Transverse colon (tissue), 4 donors: Measurements from ENCODE around the gene CNOT6L. TPM values are rescaled to one million over a fixed set of nuclear protein-coding genes. Genes with fewer than 3 reads are reported as not detected.

ENCODE experiments used
- DNase-seq: peaks from one replicate; pipeline ENCODE4 v3.0.0-alpha.2; 2019
- H3K27ac ChIP-seq, 4 donors: fragments of 200-600 bp; sonication (generic); 2 replicates each; pipeline ENCODE4 v1.5.1; 2016 to 2018; ENCODE audit warnings: inconsistent platforms in 4 of 4
- H3K27me3 ChIP-seq: fragments of 200-600 bp; sonication (generic); 2 replicates; pipeline ENCODE4 v1.5.1; 2017; ENCODE audit warnings: inconsistent platforms
- H3K36me3 ChIP-seq, 4 donors: fragments of 200-600 bp; sonication (generic); 2 replicates each; pipeline ENCODE4 v1.5.1; 2017 to 2019; ENCODE audit warnings: inconsistent platforms in 4 of 4
- H3K4me1 ChIP-seq, 4 donors: fragments of 200-600 bp; sonication (generic); 2 replicates each; pipeline ENCODE4 v1.5.1; 2017 to 2020; ENCODE audit warnings: inconsistent platforms in 4 of 4
- H3K4me3 ChIP-seq, 4 donors: fragments of 200-600 bp; sonication (generic); 1 replicate in 1 of 4; 2 replicates in 3 of 4; pipeline versions ENCODE4 v1.5.1 to v1.6.1; 2017 to 2019; ENCODE audit warnings: inconsistent platforms in 4 of 4
- H3K9me3 ChIP-seq, 2 donors: fragments of 200-600 bp; sonication (generic); 2 replicates each; pipeline ENCODE4 v1.5.1; 2017 to 2019; ENCODE audit warnings: inconsistent platforms in 2 of 2
- EP300 ChIP-seq: sonication (generic); formaldehyde crosslinking; IDR thresholded peaks from one replicate; pipeline ENCODE4 v1.6.1; 2017; ENCODE audit warnings: antibody characterized with exemption, low read depth
- POLR2A ChIP-seq: fragments of 450-650 bp; IDR thresholded peaks from one replicate; pipeline ENCODE4 v1.6.1; 2016; ENCODE audit warnings: antibody characterized with exemption, mild to moderate bottlenecking, moderate library complexity
- POLR2AphosphoS5 ChIP-seq, 3 donors: sonication (generic); formaldehyde crosslinking; IDR thresholded peaks; one replicate each; pipeline ENCODE4 v1.6.1; 2016; ENCODE audit warnings: antibody characterized with exemption in 3 of 3
- WGBS, 2 donors: methylation state at CpG; one replicate each; pipeline ENCODE4 v1.1.5; 2018; ENCODE audit warnings: low coverage in 1 of 2; 5-methylcytosine and 5-hydroxymethylcytosine counted together
- in situ Hi-C, 4 donors: fragments of 200-750 bp; cut with MboI; loops; one replicate each; pipeline versions ENCODE4 v1.15.0 to v1.15.1; 2017; ENCODE audit warnings: low sequenced_read_pairs in 3 of 4, low pct_ligation_motif_present in 1 of 4, low pct_unique_long_range_greater_than_20kb in 1 of 4
- intact Hi-C: fragments of 100-400 bp; cut with DNase I; formaldehyde crosslinking; loops from one replicate; pipeline ENCODE4 v1.15.1; 2023; ENCODE audit warnings: low total_unique reads
- total RNA-seq, 4 donors: library from RNA; depleted of rRNA; stranded (reverse); fragments of >200 nt; gene quantifications; one replicate each; pipeline ENCODE4 v1.1.0, GENCODE V29; 2016
- TF ChIP-seq, protein P1 (sequence below), 5 experiments: fragments of 200-600 bp in 3 of 5; fragments of 450-650 bp in 2 of 5; sonication (generic) in 3 of 5; IDR thresholded peaks; 1 replicate in 2 of 5; 2 replicates in 3 of 5; pipeline ENCODE4 v1.5.1; 2016 to 2017; ENCODE audit warnings: antibody characterized with exemption in 5 of 5, inconsistent platforms in 3 of 5, mild to moderate bottlenecking in 2 of 5, moderate library complexity in 1 of 5

CNOT6L gene
- total RNA-seq, 4 donors from 2014 or later, result 2.2 to 30.5 (median 14.9) TPM

DNA sequence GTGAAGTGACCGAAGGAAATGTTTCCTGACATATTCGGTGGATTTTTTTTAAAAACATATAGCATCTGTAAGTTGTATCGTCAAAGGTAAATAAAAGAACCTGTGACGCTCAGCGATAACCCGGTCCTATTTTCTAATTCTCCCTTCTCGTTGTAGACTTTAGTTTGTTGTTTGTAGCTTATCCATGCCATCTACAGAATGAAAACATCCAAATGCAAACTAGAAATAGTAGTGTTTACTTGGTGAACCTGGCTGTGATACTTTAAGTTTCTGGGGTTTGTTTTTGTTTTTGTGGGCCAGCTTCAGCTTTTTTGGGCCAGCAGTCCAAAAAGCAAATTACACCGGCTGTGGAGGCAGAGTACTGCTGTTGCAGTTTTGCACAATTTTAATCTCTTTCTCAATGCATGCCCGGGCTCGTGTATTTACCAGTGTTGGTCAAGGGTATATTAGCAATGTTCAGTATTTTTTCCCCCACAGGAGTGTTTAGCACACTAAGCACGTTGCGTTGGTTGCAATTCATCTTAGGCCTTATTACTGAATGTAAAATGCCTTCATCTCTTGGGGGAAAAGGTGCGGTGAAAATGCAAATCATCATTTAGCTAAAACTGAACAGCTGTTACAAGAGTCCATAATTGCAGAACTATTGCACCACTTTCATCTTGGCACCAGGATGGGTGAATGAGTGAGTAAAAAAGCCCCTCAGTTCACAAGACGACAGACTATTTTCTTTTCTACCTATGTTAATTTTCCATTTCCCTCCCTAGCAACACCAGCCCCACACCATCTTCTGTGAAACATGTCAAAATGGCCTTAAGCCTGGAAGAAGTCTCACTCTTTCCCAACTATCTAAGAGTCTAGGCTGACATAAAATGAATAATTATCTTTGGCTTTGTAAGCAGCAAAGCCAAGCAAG, 1.7 kb upstream of the CNOT6L start:
- Histone ChIP-seq H3K9me3 (no peaks in the 10 kb centered on the region), H3K36me3 (no peaks in the 10 kb centered on the region), H3K27me3 (no peaks in the 10 kb centered on the region), H3K4me3 (peak overlapping the region; percentile 39 to 98 (median 76)), H3K4me1 (peaks cover 8 to 29% (median 21%) of the 10 kb centered on the region in 4 donors), H3K27ac (peak overlapping the region; percentile 96 to 100 (median 100))
- WGBS, 2 donors, result 5 to 9% methylated on average over 10 to 14 of the region's 14 CpGs
- in situ Hi-C loops (no loop called here), intact Hi-C loops (no loop called here)
- DNase-seq, result no peak
- TF ChIP-seq, protein P1, sequence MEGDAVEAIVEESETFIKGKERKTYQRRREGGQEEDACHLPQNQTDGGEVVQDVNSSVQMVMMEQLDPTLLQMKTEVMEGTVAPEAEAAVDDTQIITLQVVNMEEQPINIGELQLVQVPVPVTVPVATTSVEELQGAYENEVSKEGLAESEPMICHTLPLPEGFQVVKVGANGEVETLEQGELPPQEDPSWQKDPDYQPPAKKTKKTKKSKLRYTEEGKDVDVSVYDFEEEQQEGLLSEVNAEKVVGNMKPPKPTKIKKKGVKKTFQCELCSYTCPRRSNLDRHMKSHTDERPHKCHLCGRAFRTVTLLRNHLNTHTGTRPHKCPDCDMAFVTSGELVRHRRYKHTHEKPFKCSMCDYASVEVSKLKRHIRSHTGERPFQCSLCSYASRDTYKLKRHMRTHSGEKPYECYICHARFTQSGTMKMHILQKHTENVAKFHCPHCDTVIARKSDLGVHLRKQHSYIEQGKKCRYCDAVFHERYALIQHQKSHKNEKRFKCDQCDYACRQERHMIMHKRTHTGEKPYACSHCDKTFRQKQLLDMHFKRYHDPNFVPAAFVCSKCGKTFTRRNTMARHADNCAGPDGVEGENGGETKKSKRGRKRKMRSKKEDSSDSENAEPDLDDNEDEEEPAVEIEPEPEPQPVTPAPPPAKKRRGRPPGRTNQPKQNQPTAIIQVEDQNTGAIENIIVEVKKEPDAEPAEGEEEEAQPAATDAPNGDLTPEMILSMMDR (IDR thresholded peaks at IDR 0.05), result peak in 1 of 5 experiments; percentile 18
- TF ChIP-seq POLR2A, result no peak

DNA sequence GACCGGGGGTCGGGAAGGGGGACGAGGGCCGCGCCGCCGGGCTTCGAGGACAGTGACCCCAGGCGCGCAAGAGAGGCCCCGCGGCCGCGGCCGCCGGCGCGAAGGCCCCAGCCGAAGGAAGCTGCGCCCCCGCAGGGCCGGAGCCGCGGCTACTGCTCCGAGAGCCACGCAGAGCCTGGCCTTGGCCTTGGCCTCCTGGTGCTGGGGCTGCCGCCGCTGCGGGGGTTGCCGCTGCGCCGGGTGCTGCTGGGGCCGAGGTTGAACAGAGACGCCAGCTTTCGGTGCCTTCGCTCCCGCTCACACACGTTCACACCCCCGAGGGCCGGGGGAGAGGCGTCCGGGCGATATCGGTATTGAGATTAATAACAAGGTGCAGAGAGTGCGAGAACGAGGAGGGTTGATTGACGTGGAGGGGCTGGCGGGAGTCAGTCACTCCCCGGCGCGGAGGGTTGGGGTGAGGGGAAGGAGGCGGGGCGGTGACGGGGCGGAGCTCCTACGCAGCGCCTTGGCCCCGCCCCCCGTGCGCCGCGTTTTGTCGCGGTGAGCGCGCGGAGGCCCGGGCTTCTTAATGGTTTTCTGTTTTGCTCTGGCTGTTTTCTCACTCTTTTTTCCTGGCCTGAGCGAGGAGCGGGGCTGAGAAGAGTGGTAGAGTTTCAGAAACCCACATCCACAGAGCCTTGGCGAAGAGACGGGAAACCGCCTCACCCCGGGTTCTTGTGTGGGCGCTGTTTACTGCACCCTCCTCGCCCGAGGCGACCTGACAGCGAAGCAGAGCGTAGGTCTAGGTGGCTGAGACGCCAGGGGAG, 878 bp upstream of the CNOT6L start:
- intact Hi-C loops (loop anchor here (2.0 kb wide), 1 partner anchor 43 kb away; the partner anchor contains the start of gene MRPL1), in situ Hi-C loops (no loop called here)
- H3K4me3 ChIP-seq, result peak overlapping the region; percentile 62 to 98 (median 84)
- peak overlapping the region; percentile 96 to 100 (median 100) for H3K27ac ChIP-seq
- H3K9me3 ChIP-seq, result no peaks in the 10 kb centered on the region
- peaks cover 8 to 38% (median 27%) of the 10 kb centered on the region in 4 donors for H3K4me1 ChIP-seq
- DNase-seq, result peak; percentile 96
- TF ChIP-seq EP300 (no peak), POLR2AphosphoS5 (IDR thresholded peaks at IDR 0.05) (peak; percentile 94 to 97 (median 96)), POLR2A (peak; percentile 95)
- H3K36me3 ChIP-seq, result no peaks in the 10 kb centered on the region
- 0% methylated on average over 69 of the region's 81 CpGs; no CpG with 5 or more reads in 1 of the 2 donors for WGBS, 2 donors
- no peaks in the 10 kb centered on the region for H3K27me3 ChIP-seq

DNA sequence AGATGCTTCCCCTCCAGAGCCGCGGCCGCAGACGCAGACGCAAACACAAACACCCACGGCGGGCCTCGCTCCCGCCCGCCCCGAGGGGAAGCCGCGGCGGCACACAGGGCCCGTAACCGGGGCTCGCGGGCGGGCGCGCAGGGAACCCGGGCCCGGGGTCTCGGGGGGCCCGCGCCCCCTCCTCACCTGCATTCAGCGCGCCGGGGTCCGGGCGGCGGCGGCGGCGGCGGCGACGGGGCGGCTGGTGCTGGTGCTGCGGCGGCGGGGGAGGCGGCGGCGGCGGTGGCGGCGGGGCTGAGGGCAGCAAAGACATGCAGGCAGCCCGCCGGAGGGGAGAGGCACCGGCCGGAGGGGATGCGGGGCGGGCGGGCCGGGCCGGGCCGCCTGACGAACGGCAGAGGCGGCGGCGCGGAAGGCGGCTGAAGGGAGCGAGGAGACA, 255 bp upstream of the CNOT6L start:
- Histone ChIP-seq H3K36me3 (no peaks in the 10 kb centered on the region), H3K4me1 (peaks cover 8 to 44% (median 30%) of the 10 kb centered on the region in 4 donors), H3K4me3 (peak overlapping the region; percentile 62 to 98 (median 84)), H3K27ac (peak overlapping the region; percentile 96 to 100 (median 100)), H3K27me3 (no peaks in the 10 kb centered on the region), H3K9me3 (no peaks in the 10 kb centered on the region)
- in situ Hi-C loops, result no loop called here
- TF ChIP-seq EP300 (no peak), POLR2AphosphoS5 (IDR thresholded peaks at IDR 0.05) (peak in 2 of 3 donors; percentile 48 to 54)
- DNase-seq, result no peak
- intact Hi-C loops, result loop anchor here (2.0 kb wide), 1 partner anchor 43 kb away; the partner anchor contains the start of gene MRPL1
- WGBS, 2 donors, result 2% methylated on average over 25 of the region's 66 CpGs; no CpG with 5 or more reads in 1 of the 2 donors

DNA sequence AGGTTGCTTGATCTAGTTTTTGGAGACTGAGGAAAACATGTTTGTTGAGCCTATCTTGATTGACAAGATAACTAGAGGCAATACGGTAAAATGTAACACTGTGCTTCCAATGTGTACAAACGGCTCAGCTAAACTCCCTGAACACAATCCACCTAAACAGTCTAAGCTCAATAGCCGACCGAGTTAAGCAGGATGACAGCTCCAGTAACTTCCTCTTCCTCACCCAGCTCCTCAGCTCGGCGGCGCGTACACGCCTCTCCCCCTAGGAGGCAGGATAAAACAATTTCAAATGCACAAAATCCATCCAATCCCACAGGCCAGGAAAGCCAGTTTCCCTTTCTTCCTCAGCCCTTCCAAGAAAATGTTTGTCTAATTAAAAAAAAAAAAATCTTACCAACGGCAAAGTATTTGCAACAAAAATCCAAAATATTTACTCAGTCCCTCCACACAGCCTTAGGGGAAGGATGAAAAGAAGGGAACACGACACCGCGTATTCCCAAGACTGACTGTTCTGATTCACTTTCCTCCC, 1.0 kb downstream of the CNOT6L start:
- in situ Hi-C loops (no loop called here), intact Hi-C loops (loop anchor here (2.0 kb wide), 1 partner anchor 45 kb away; the partner anchor contains the start of gene MRPL1)
- Histone ChIP-seq H3K27ac (peak overlapping the region; percentile 96 to 100 (median 100)), H3K4me1 (peaks cover 8 to 55% (median 30%) of the 10 kb centered on the region in 4 donors), H3K36me3 (no peaks in the 10 kb centered on the region), H3K9me3 (no peaks in the 10 kb centered on the region), H3K27me3 (no peaks in the 10 kb centered on the region), H3K4me3 (peak overlapping the region; percentile 62 to 98 (median 79))
- peak in 2 of 3 donors; percentile 34 to 68 for TF ChIP-seq POLR2AphosphoS5 (IDR thresholded peaks at IDR 0.05)
- peak; percentile 53 for TF ChIP-seq POLR2A
- TF ChIP-seq EP300, result no peak
- TF ChIP-seq, protein P1 (IDR thresholded peaks at IDR 0.05), result peak; percentile 45 to 79 (median 55)
- peak; percentile 82 for DNase-seq
- 0% methylated on average over 8 to 13 of the region's 13 CpGs for WGBS, 2 donors
